IMR-90 (cell line): Measurements from ENCODE around the gene PCBP3. TPM values are rescaled to one million over a fixed set of nuclear protein-coding genes. Genes with fewer than 3 reads are reported as not detected.

Experiments
- ATAC-seq: fragments of 200-7000 bp; cut with Tn5 transposase; 2 replicates; pipeline ENCODE4 v1.9.1; 2020; ENCODE audit warnings: low read depth, mild to moderate bottlenecking, moderate library complexity
- BruUV-seq: library from RNA; stranded (reverse); fragments of 400-500 nt; replicated peaks from 2 replicates; lab custom pipeline; 2021; lab: Mats Ljungman, UMichigan
- CTCF ChIA-PET: fragments of 300-600 bp; formaldehyde crosslinking; extraction: SDS; loops from one replicate; lab custom pipeline; 2021; ENCODE audit warnings: antibody characterized with exemption; lab: Yijun Ruan, JAX
- POLR2A ChIA-PET: fragments of 300-600 bp; sonication (Branson Sonifier 250); formaldehyde crosslinking; loops from one replicate; lab custom pipeline; 2022; ENCODE audit warnings: antibody characterized with exemption; ENCODE audit not compliant: unreplicated experiment; lab: Charles Lee
- DNase-seq: peaks from one replicate; pipeline ENCODE4 v3.0.0; 2013
- H2AFZ ChIP-seq: replicated peaks from 2 replicates; pipeline ENCODE3; 2013; ENCODE audit warnings: low read length, mild to moderate bottlenecking; ENCODE audit not compliant: poor library complexity
- H2AK5ac ChIP-seq: 2 replicates; pipeline ENCODE4 v1.6.1; 2013; ENCODE audit warnings: low read depth, low read length, inconsistent platforms
- H2AK9ac ChIP-seq: replicated peaks from 2 replicates; pipeline ENCODE3; 2013; ENCODE audit warnings: mild to moderate bottlenecking, low read depth, low read length, moderate library complexity; ENCODE audit not compliant: poor library complexity
- H2BK120ac ChIP-seq: 2 replicates; pipeline ENCODE4 v1.6.1; 2013; ENCODE audit warnings: low read depth, low read length, inconsistent platforms
- H2BK15ac ChIP-seq: 3 replicates; pipeline ENCODE4 v1.6.1; 2013; ENCODE audit warnings: low read depth, low read length, inconsistent platforms
- H2BK20ac ChIP-seq: 2 replicates; pipeline ENCODE4 v1.6.1; 2013; ENCODE audit warnings: low read depth, mild to moderate bottlenecking, inconsistent platforms, low read length, moderate library complexity
- H2BK5ac ChIP-seq: 2 replicates; pipeline ENCODE4 v1.6.1; 2013; ENCODE audit warnings: mild to moderate bottlenecking, low read depth, low read length, inconsistent platforms; ENCODE audit not compliant: poor library complexity, severe bottlenecking
- H3K14ac ChIP-seq: replicated peaks from 2 replicates; pipeline ENCODE4 v1.6.1; 2013; ENCODE audit warnings: low read depth, low read length, inconsistent platforms
- H3K18ac ChIP-seq: 2 replicates; pipeline ENCODE4 v1.6.1; 2013; ENCODE audit warnings: low read depth, low read length, control low read depth
- H3K23ac ChIP-seq: 2 replicates; pipeline ENCODE4 v1.6.1; 2013; ENCODE audit warnings: low read depth, low read length, inconsistent platforms
- H3K27ac ChIP-seq: 2 replicates; pipeline ENCODE4 v1.5.1; 2013; ENCODE audit warnings: mild to moderate bottlenecking, control low read depth, low read length; ENCODE audit not compliant: insufficient read depth
- H3K27me3 ChIP-seq: 2 replicates; pipeline ENCODE4 v1.6.1; 2013; ENCODE audit warnings: low read length; ENCODE audit not compliant: control insufficient read depth, insufficient read depth
- H3K36me3 ChIP-seq: 2 replicates; pipeline ENCODE4 v1.6.1; 2013; ENCODE audit warnings: low read length, mixed read lengths; ENCODE audit not compliant: control insufficient read depth, insufficient read depth
- H3K4ac ChIP-seq: 2 replicates; pipeline ENCODE4 v1.6.1; 2013; ENCODE audit warnings: low read depth, low read length, inconsistent platforms
- H3K4me1 ChIP-seq: 2 replicates; pipeline ENCODE4 v1.6.1; 2013; ENCODE audit warnings: low read length, mixed read lengths; ENCODE audit not compliant: control insufficient read depth, insufficient read depth
- H3K4me2 ChIP-seq: 2 replicates; pipeline ENCODE4 v1.6.1; 2013; ENCODE audit warnings: low read depth, mild to moderate bottlenecking, control low read depth, low read length, moderate library complexity
- H3K4me3 ChIP-seq: 2 replicates; pipeline ENCODE4 v1.5.1; 2013; ENCODE audit warnings: low read depth, mild to moderate bottlenecking, control low read depth, low read length, moderate library complexity; ENCODE audit not compliant: insufficient read depth
- H3K56ac ChIP-seq: 2 replicates; pipeline ENCODE4 v1.6.1; 2013; ENCODE audit warnings: low read length, inconsistent platforms; ENCODE audit not compliant: insufficient read depth; ENCODE audit errors: extremely low read depth
- H3K79me1 ChIP-seq, 2 experiments: 2 replicates each; pipeline ENCODE4 v1.6.1; 2013; ENCODE audit warnings: low read length in 2 of 2, inconsistent platforms in 1 of 2, low read depth in 1 of 2
- H3K9ac ChIP-seq: 2 replicates; pipeline ENCODE4 v1.6.1; 2013; ENCODE audit warnings: low read depth, low read length, control low read depth
- H3K9me1 ChIP-seq: 2 replicates; pipeline ENCODE4 v1.6.1; 2013; ENCODE audit warnings: low read length, inconsistent platforms; ENCODE audit not compliant: insufficient read depth
- H3K9me3 ChIP-seq: 2 replicates; pipeline ENCODE4 v1.6.1; 2013; ENCODE audit warnings: low read length; ENCODE audit not compliant: control insufficient read depth, insufficient read depth
- H4K20me1 ChIP-seq: 2 replicates; pipeline ENCODE4 v1.6.1; 2013; ENCODE audit warnings: low read length, inconsistent platforms; ENCODE audit not compliant: insufficient read depth
- H4K5ac ChIP-seq: 2 replicates; pipeline ENCODE4 v1.6.1; 2013; ENCODE audit warnings: mild to moderate bottlenecking, low read depth, low read length, control low read depth
- H4K8ac ChIP-seq, 2 experiments: 2 replicates each; pipeline ENCODE4 v1.6.1; 2013; ENCODE audit warnings: low read depth in 2 of 2, low read length in 2 of 2, control low read depth in 1 of 2, inconsistent platforms in 1 of 2
- H4K91ac ChIP-seq: 2 replicates; pipeline ENCODE4 v1.6.1; 2013; ENCODE audit warnings: low read depth, low read length, inconsistent platforms; ENCODE audit not compliant: insufficient read depth
- BHLHE40 ChIP-seq: fragments of 150-350 bp; IDR thresholded peaks from 2 replicates; pipeline ENCODE4 v1.6.1; 2016; ENCODE audit warnings: mild to moderate bottlenecking, low read depth, low read length
- CHD1 ChIP-seq: IDR thresholded peaks from 2 replicates; pipeline ENCODE4 v1.6.1; 2012; ENCODE audit warnings: low read depth, low read length, improper control_type of control experiment
- CTCF ChIP-seq: conservative IDR thresholded peaks from 2 replicates; pipeline ENCODE4 v1.5.1; 2012; ENCODE audit warnings: mild to moderate bottlenecking, low read depth, low read length, improper control_type of control experiment
- ELK1 ChIP-seq: fragments of 150-350 bp; IDR thresholded peaks from 2 replicates; pipeline ENCODE4 v1.6.1; 2016; ENCODE audit warnings: low read depth, mild to moderate bottlenecking, low read length, moderate library complexity, borderline replicate concordance
- FOS ChIP-seq: fragments of 150-350 bp; IDR thresholded peaks from 2 replicates; pipeline ENCODE4 v1.6.1; 2016; ENCODE audit warnings: low read depth, low read length
- MAZ ChIP-seq: IDR thresholded peaks from 2 replicates; pipeline ENCODE4 v1.6.1; 2012; ENCODE audit warnings: low read depth, mild to moderate bottlenecking, low read length, improper control_type of control experiment, moderate library complexity, borderline replicate concordance
- NFE2L2 ChIP-seq: fragments of 150-350 bp; IDR thresholded peaks from 2 replicates; pipeline ENCODE4 v1.6.1; 2016; ENCODE audit warnings: low read depth, mild to moderate bottlenecking, low read length
- POLR2A ChIP-seq: IDR thresholded peaks from 2 replicates; pipeline ENCODE4 v1.6.1; 2012; ENCODE audit warnings: mild to moderate bottlenecking, low read depth, low read length
- RAD21 ChIP-seq: IDR thresholded peaks from 2 replicates; pipeline ENCODE4 v1.6.1; 2012; ENCODE audit warnings: low read length, improper control_type of control experiment
- RCOR1 ChIP-seq: IDR thresholded peaks from 2 replicates; pipeline ENCODE4 v1.6.1; 2012; ENCODE audit warnings: mild to moderate bottlenecking, low read length, improper control_type of control experiment; ENCODE audit not compliant: insufficient replicate concordance
- RFX5 ChIP-seq: IDR thresholded peaks from 2 replicates; pipeline ENCODE4 v1.8.0; 2012; ENCODE audit warnings: low read depth, mild to moderate bottlenecking, low read length, moderate library complexity
- USF2 ChIP-seq: fragments of 150-350 bp; IDR thresholded peaks from 2 replicates; pipeline ENCODE4 v1.6.1; 2017; ENCODE audit warnings: mild to moderate bottlenecking, antibody characterized with exemption, low read length, low read depth
- WGBS, 2 experiments: methylation state at CpG; one replicate each; pipeline versions ENCODE4 v1.1.5 to v1.1.7; 2013; ENCODE audit warnings: missing lambda C conversion rate in 2 of 2; ENCODE audit not compliant: insufficient read length in 1 of 2; ENCODE audit errors: extremely low coverage in 2 of 2; 5-methylcytosine and 5-hydroxymethylcytosine counted together
- dilution Hi-C: fragments of 300-500 bp; cut with HindIII; formaldehyde crosslinking; loops from one replicate; pipeline ENCODE4 v1.14.3; 2018; ENCODE audit warnings: low sequenced_read_pairs; ENCODE audit not compliant: unreplicated experiment
- in situ Hi-C: fragments of 300-500 bp; cut with MboI; formaldehyde crosslinking; loops from 3 replicates; pipeline ENCODE4 v1.14.3; 2019; ENCODE audit warnings: low sequenced_read_pairs, inconsistent platforms, mixed read lengths
- intact Hi-C: fragments of 100-400 bp; cut with micrococcal nuclease; formaldehyde crosslinking; loops from 2 replicates; pipeline ENCODE4 v1.10.0; 2022
- polyA plus RNA-seq, 3 experiments: library from polyadenylated mRNA; depleted of rRNA; stranded (reverse); fragments of >200 nt; gene quantifications; 2 replicates each; pipeline ENCODE4 v1.2.3, GENCODE V29; 2012; ENCODE audit warnings: low replicate concordance in 1 of 3
- total RNA-seq: library from RNA; depleted of rRNA; stranded (reverse); fragments of >200 nt; gene quantifications from 2 replicates; pipeline ENCODE4 v1.2.3, GENCODE V29; 2012

PCBP3 gene
- total and polyA plus RNA-seq, 2 of the 4 experiments (the other 2 are of a cell fraction), result 2.9 to 3.9 TPM

- H2AK9ac ChIP-seq, result no peak overlapping the region
- in situ Hi-C loops, result no loop called here
- no peak overlapping the region for H2AK5ac ChIP-seq
- ATAC-seq (no peak), DNase-seq (no peak)
- no peak overlapping the region for H3K4ac ChIP-seq
- H3K4me1 ChIP-seq, result no peaks in the 10 kb centered on the region; the same call in 1 of the 2 replicates
- no TSS peak for BruUV-seq
- no peaks in the 10 kb centered on the region for H4K20me1 ChIP-seq
- no peaks in the 10 kb centered on the region for H3K9me1 ChIP-seq
- H3K27me3 ChIP-seq, result no peaks in the 10 kb centered on the region; the same call in 1 of the 2 replicates
- H3K4me3 ChIP-seq, result no peak overlapping the region
- H3K23ac ChIP-seq, result no peak overlapping the region
- no peak overlapping the region for H3K4me2 ChIP-seq
- no peak overlapping the region for H4K5ac ChIP-seq
- no peaks in the 10 kb centered on the region for H3K79me1 ChIP-seq
- CTCF ChIA-PET, result interaction anchor here (0.6 kb wide), 1 partner anchor 412 kb away, joined by 3 read pairs; no protein-coding TSS in a partner anchor
- no peak overlapping the region for H3K14ac ChIP-seq
- 79% methylated on average over 11 of the region's 24 CpGs; no CpG with 5 or more reads in 1 of the 2 experiments for WGBS, 2 experiments
- H2BK120ac ChIP-seq, result no peak overlapping the region
- H2BK5ac ChIP-seq, result no peak overlapping the region
- no peak overlapping the region for H3K9ac ChIP-seq
- H3K36me3 ChIP-seq, result no peaks in the 10 kb centered on the region
- no peak overlapping the region for H4K91ac ChIP-seq
- no peak overlapping the region for H3K27ac ChIP-seq
- no peak overlapping the region for H4K8ac ChIP-seq
- POLR2A ChIA-PET, result no interaction called here
- no peak overlapping the region for H2BK15ac ChIP-seq
- H3K9me3 ChIP-seq, result no peaks in the 10 kb centered on the region
- TF ChIP-seq CHD1 (no peak), POLR2A (no peak), NFE2L2 (no peak), MAZ (no peak), RCOR1 (no peak), USF2 (no peak), CTCF (no peak), ELK1 (no peak), RFX5 (no peak), BHLHE40 (no peak), FOS (no peak), RAD21 (no peak)
- no peak overlapping the region for H2AFZ ChIP-seq
- no peak overlapping the region for H2BK20ac ChIP-seq
- intact Hi-C loops, result no loop called here
- H3K56ac ChIP-seq, result no peak overlapping the region
- dilution Hi-C loops, result no loop called here
- H3K18ac ChIP-seq, result no peak overlapping the region
These were observed 301.7 kb downstream of the PCBP3 start for GRCh38 chr21:45945066-45945867.
